Adrenal gland (tissue), 12 donors: ENCODE results near the gene SLC2A4. TPM values are rescaled to one million over a fixed set of nuclear protein-coding genes. Genes with fewer than 3 reads are reported as not detected.

Experiments used
- DNase-seq, 7 donors: peaks; one replicate each; pipeline ENCODE4 v3.0.0-alpha.2; 2019 to 2020
- H3K27ac ChIP-seq, 5 donors: fragments of 200-600 bp; sonication (generic) in 4 of 5; 1 replicate in 3 of 5; 2 replicates in 2 of 5; pipeline versions ENCODE4 v1.5.1 to v1.8.0; 2016 to 2020; ENCODE audit warnings: mild to moderate bottlenecking in 1 of 5
- H3K27me3 ChIP-seq: fragments of 200-600 bp; 2 replicates; pipeline ENCODE4 v1.8.0; 2021
- H3K36me3 ChIP-seq, 2 donors: fragments of 200-600 bp; replicated peaks in 1 of 2; 1 replicate in 1 of 2; 2 replicates in 1 of 2; pipeline versions ENCODE4 v1.5.1 to v1.8.0; 2018 to 2022
- H3K4me1 ChIP-seq, 2 donors: fragments of 200-600 bp; replicated peaks in 1 of 2; 1 replicate in 1 of 2; 2 replicates in 1 of 2; pipeline versions ENCODE4 v1.5.1 to v1.8.0; 2018 to 2021
- H3K4me3 ChIP-seq, 4 donors: fragments of 200-600 bp; sonication (generic) in 3 of 4; one replicate each; pipeline ENCODE4 v1.5.1; 2016 to 2018
- H3K9me3 ChIP-seq, 3 donors: fragments of 200-600 bp; sonication (generic) in 1 of 3; replicated peaks in 1 of 3; 1 replicate in 2 of 3; 2 replicates in 1 of 3; pipeline versions ENCODE4 v1.5.1 to v1.8.0; 2016 to 2021
- POLR2A ChIP-seq, 2 donors: fragments of 450-650 bp; IDR thresholded peaks; one replicate each; pipeline ENCODE4 v1.6.1; 2017; ENCODE audit warnings: antibody characterized with exemption in 2 of 2, mild to moderate bottlenecking in 2 of 2, moderate library complexity in 1 of 2
- WGBS, 4 donors: extraction: QIAGEN DNeasy Blood & Tissue Kit in 2 of 4; methylation state at CpG; one replicate each; pipeline versions ENCODE4 v1.1.5 to v1.1.7; 2013 to 2017; 5-methylcytosine and 5-hydroxymethylcytosine counted together
- intact Hi-C, 2 donors: fragments of 100-400 bp; cut with DNase I; formaldehyde crosslinking; loops; one replicate each; pipeline versions ENCODE4 v1.14.1 to v1.15.0; 2022 to 2023
- polyA plus RNA-seq, 3 donors: library from polyadenylated mRNA; stranded (reverse); fragments of 200-250 nt in 2 of 3; fragments of 350-450 nt in 1 of 3; fragmentation: Illumina TruSeq in 1 of 3; extraction: RNeasy Lipid Tissue Mini Kit (QIAGEN cat#74804) in 1 of 3; gene quantifications; one replicate each; pipeline ENCODE4 v1.2.3, GENCODE V29; 2013 to 2014
- total RNA-seq, 9 donors: library from RNA; depleted of rRNA in 4 of 9; stranded (reverse); fragments of >200 nt in 4 of 9; fragments of 120-200 nt in 1 of 9; fragmentation: NEBNext Ultra II Directional in 1 of 9; extraction: Animal tissue kit (Norgen Biotek cat#: 25700) in 1 of 9; gene quantifications; one replicate each; pipeline versions ENCODE4 v1.1.0 to v1.2.4, GENCODE V29; 2013 to 2023
- TF ChIP-seq, protein P1 (sequence below), 6 experiments: fragments of 450-650 bp in 4 of 6; fragments of 200-600 bp in 2 of 6; sonication (generic) in 1 of 6; IDR thresholded peaks; 1 replicate in 5 of 6; 2 replicates in 1 of 6; pipeline versions ENCODE4 v1.5.1 to v1.8.0; 2016 to 2021; ENCODE audit warnings: antibody characterized with exemption in 6 of 6, mild to moderate bottlenecking in 2 of 6, moderate library complexity in 1 of 6
- donor health status: healthy with polysubstance abuse.
- donor health status: Bipolar disorder and iron deficiency.
- donor health status: DM: yes; HTN: yes; CAD: no.
- donor health status: DM: no; HTN: no; CAD: no.
- donor health status: DM: no; HTN: no; CAD: no.
- donor health status: DM: yes; HTN: yes; CAD: no.

SLC2A4 gene
- total and polyA plus RNA-seq, 12 donors = 0.75 to 30.0 (median 6.7) TPM

- Histone ChIP-seq H3K9me3 (no peaks in the 10 kb centered on the region), H3K4me3 (peak within 1 kb of the TSS in 2 of 4 donors; percentile 14 to 61), H3K36me3 (peaks cover 0 to 16% of the 10 kb centered on the region in 2 donors), H3K27me3 (no peaks in the 10 kb centered on the region), H3K27ac (peak within 1 kb of the TSS in 2 of 5 donors; percentile 19 to 81), H3K4me1 (peaks cover 12 to 21% of the 10 kb centered on the region in 2 donors)
- 16 to 46% (median 36%) methylated on average over 31 to 64 of the region's 64 CpGs for WGBS, 4 donors
- no peak for TF ChIP-seq POLR2A (IDR thresholded peaks at IDR 0.05)
- TF ChIP-seq, protein P1, sequence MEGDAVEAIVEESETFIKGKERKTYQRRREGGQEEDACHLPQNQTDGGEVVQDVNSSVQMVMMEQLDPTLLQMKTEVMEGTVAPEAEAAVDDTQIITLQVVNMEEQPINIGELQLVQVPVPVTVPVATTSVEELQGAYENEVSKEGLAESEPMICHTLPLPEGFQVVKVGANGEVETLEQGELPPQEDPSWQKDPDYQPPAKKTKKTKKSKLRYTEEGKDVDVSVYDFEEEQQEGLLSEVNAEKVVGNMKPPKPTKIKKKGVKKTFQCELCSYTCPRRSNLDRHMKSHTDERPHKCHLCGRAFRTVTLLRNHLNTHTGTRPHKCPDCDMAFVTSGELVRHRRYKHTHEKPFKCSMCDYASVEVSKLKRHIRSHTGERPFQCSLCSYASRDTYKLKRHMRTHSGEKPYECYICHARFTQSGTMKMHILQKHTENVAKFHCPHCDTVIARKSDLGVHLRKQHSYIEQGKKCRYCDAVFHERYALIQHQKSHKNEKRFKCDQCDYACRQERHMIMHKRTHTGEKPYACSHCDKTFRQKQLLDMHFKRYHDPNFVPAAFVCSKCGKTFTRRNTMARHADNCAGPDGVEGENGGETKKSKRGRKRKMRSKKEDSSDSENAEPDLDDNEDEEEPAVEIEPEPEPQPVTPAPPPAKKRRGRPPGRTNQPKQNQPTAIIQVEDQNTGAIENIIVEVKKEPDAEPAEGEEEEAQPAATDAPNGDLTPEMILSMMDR (IDR thresholded peaks at IDR 0.05) = no peak
- DNase-seq = no peak
- intact Hi-C loops = loop anchor here in 1 of 2 donors (5.0 kb wide), 1 partner anchor 40 kb away; no protein-coding TSS in a partner anchor
Observed at GRCh38 chr17:7262192-7262934, 19.2 kb upstream of the SLC2A4 start, which contains the start of gene CLDN7. TSS of gene CLDN7 (minus strand) at chr17:7262478. CDS start at chr17:7262043, 435 bp downstream.

DNA sequence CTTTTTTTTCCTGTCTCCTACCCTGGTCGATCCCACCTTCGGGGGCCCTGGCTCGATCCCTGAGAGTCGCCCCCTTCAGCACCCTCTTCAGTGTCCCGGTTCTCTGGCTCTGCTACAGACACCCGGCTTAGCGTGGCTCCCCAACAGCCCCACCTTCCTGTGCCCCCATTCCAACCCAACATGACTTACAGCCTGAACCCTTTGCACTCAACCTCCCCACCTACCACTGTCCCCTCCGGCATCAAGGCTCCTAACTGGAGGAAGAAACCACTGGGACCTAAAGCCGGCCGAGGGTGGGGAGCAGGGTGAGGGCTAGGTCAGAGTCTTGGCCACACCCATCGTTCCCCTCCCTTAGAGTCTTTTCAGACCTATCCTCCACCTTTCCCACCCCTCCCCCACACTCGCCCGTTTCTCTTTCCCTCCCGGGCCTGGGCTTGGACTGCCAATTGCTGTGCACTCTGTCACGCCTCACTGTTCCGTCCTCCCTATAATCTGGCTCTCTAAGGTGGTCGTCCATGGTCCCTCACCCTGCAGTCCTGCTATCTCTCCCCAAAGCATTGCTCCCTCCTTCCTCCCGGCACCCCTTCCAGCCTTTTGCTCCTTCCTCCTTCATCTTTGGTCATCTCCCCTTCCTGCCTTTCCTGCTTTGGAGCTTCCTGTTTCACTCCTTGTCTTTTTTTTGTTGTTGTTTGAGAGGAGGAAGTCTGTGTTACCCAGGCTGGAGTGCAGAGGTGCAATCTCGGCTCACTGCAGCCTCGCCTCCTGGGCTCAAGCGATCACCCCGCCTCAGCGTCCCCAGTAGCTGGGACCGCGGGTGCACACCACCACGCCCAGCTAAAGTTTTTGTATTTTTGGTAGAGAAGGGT, 18.4 kb upstream of the SLC2A4 start:
- H3K27ac ChIP-seq = no peak overlapping the region
- no peak for TF ChIP-seq POLR2A (IDR thresholded peaks at IDR 0.05)
- H3K27me3 ChIP-seq = no peaks in the 10 kb centered on the region
- H3K4me3 ChIP-seq = peak overlapping the region in 1 of 4 donors; percentile 23
- peaks cover 12 to 21% of the 10 kb centered on the region in 2 donors for H3K4me1 ChIP-seq
- DNase-seq = peak in 1 of 7 donors; percentile 48
- no peaks in the 10 kb centered on the region for H3K9me3 ChIP-seq
- intact Hi-C loops = loop anchor here in 1 of 2 donors (5.0 kb wide), 1 partner anchor 39 kb away; no protein-coding TSS in a partner anchor
- H3K36me3 ChIP-seq = peaks cover 0 to 8% of the 10 kb centered on the region in 2 donors
- WGBS, 4 donors = 28 to 39% (median 34%) methylated on average over 26 of the region's 26 CpGs

DNA sequence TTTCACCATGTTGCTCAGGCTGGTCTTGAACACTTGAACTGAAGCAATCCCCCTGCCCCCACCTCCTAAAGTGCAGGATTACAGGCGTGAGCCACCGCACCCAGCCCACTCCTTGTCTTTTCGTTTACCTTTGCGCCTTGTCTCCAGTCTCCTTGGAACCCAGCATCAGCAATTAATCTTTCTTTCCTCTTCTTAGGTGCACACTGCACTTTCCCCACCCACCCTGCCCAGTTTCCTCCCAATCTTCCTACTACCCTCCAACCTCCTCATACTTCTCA, 17.8 kb upstream of the SLC2A4 start:
- 62 to 75% (median 65%) methylated on average over 4 of the region's 4 CpGs for WGBS, 4 donors
- intact Hi-C loops = loop anchor here in 1 of 2 donors (5.0 kb wide), 1 partner anchor 39 kb away; no protein-coding TSS in a partner anchor

GRCh38 chr17:7266784-7267183, 14.7 kb upstream of the SLC2A4 start:
- intact Hi-C loops = no loop called here
- Histone ChIP-seq H3K4me3 (no peak overlapping the region), H3K27me3 (no peaks in the 10 kb centered on the region), H3K27ac (no peak overlapping the region), H3K4me1 (peaks cover 0 to 8% of the 10 kb centered on the region in 2 donors), H3K36me3 (no peaks in the 10 kb centered on the region), H3K9me3 (no peaks in the 10 kb centered on the region)
- DNase-seq = no peak
- WGBS, 4 donors = 49 to 64% (median 58%) methylated on average over 1 of the region's 1 CpG
- TF ChIP-seq POLR2A (IDR thresholded peaks at IDR 0.05) = no peak
- TF ChIP-seq, protein P1 (IDR thresholded peaks at IDR 0.05) = no peak

More for the DNA sequence above, 17.8 kb upstream of the SLC2A4 start:
- DNase-seq = no peak
- peak overlapping the region in 1 of 4 donors; percentile 23 for H3K4me3 ChIP-seq
- no peaks in the 10 kb centered on the region for H3K9me3 ChIP-seq
- peaks cover 12 to 21% of the 10 kb centered on the region in 2 donors for H3K4me1 ChIP-seq
- H3K27ac ChIP-seq = no peak overlapping the region
- TF ChIP-seq POLR2A (IDR thresholded peaks at IDR 0.05) = no peak
- H3K36me3 ChIP-seq = peaks cover 0 to 3% of the 10 kb centered on the region in 2 donors
- H3K27me3 ChIP-seq = no peaks in the 10 kb centered on the region

DNA sequence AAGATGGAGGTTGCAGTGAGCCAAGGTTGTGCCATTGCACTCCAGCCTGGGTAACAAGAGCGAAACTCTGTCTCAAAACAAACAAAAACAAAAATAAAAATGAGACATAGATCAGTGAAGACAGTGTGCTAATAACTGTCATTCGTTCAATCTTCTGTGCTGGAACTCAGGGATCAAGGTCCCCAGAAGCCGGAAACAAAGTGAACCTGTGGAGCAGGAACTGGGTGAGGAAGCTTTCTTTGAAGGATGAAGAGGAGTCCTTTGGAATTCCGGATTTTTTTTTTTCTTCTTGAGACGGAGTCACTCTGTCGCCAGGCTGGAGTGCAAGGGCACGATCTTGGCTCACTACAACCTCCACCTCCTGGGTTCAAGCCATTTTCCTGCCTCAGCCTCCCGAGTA, 2.1 kb upstream of the SLC2A4 start:
- no peaks in the 10 kb centered on the region for H3K27me3 ChIP-seq
- no peaks in the 10 kb centered on the region for H3K9me3 ChIP-seq
- peaks cover 18 to 21% of the 10 kb centered on the region in 2 donors for H3K4me1 ChIP-seq
- no peaks in the 10 kb centered on the region for H3K36me3 ChIP-seq
- no peak overlapping the region for H3K27ac ChIP-seq
- intact Hi-C loops = no loop called here
- WGBS, 4 donors = 74 to 84% (median 79%) methylated on average over 8 of the region's 8 CpGs
- no peak for DNase-seq
- no peak overlapping the region for H3K4me3 ChIP-seq
- no peak for TF ChIP-seq POLR2A (IDR thresholded peaks at IDR 0.05)
- TF ChIP-seq, protein P1 (IDR thresholded peaks at IDR 0.05) = no peak
